Heart left ventricle (tissue), 16 donors: ENCODE data around the gene NUFIP2. TPM values are rescaled to one million over a fixed set of nuclear protein-coding genes. Genes with fewer than 3 reads are reported as not detected.

Source experiments
- ATAC-seq, 4 donors: fragments of 200-7000 bp; cut with Tn5 transposase; one replicate each; pipeline ENCODE4 v1.9.1; 2020 to 2022; ENCODE audit warnings: moderate library complexity in 4 of 4, mild to moderate bottlenecking in 3 of 4, moderate number of reproducible peaks in 1 of 4
- DNase-seq, 5 donors: peaks; one replicate each; pipeline ENCODE4 v3.0.0-alpha.2; 2020
- H3K27ac ChIP-seq, 12 donors: fragments of 200-600 bp; sonication (generic) in 4 of 12; one replicate each; pipeline versions ENCODE4 v1.5.0 to v1.8.0; 2016 to 2022; ENCODE audit warnings: mild to moderate bottlenecking in 2 of 12
- H3K27me3 ChIP-seq, 9 donors: fragments of 200-600 bp; sonication (generic) in 2 of 9; one replicate each; pipeline versions ENCODE4 v1.5.1 to v1.8.0; 2016 to 2022; ENCODE audit warnings: mild to moderate bottlenecking in 3 of 9
- H3K36me3 ChIP-seq, 9 donors: fragments of 200-600 bp; sonication (generic) in 2 of 9; one replicate each; pipeline versions ENCODE4 v1.5.0 to v1.8.0; 2018 to 2022; ENCODE audit warnings: mild to moderate bottlenecking in 2 of 9
- H3K4me1 ChIP-seq, 12 donors: fragments of 200-600 bp; sonication (generic) in 4 of 12; one replicate each; pipeline versions ENCODE4 v1.5.0 to v1.8.0; 2016 to 2022; ENCODE audit warnings: mild to moderate bottlenecking in 3 of 12
- H3K4me3 ChIP-seq, 12 donors: fragments of 200-600 bp; sonication (generic) in 4 of 12; one replicate each; pipeline versions ENCODE4 v1.5.0 to v1.8.0; 2017 to 2022; ENCODE audit warnings: mild to moderate bottlenecking in 9 of 12, moderate library complexity in 4 of 12
- H3K9me3 ChIP-seq, 12 donors: fragments of 200-600 bp; sonication (generic) in 4 of 12; one replicate each; pipeline versions ENCODE4 v1.5.0 to v1.8.0; 2016 to 2022; ENCODE audit warnings: mild to moderate bottlenecking in 1 of 12
- CTCF ChIP-seq, 12 donors: fragments of 200-600 bp; sonication (generic) in 4 of 12; IDR thresholded peaks; one replicate each; pipeline versions ENCODE4 v1.5.0 to v1.8.0; 2018 to 2022; ENCODE audit warnings: antibody characterized with exemption in 12 of 12, mild to moderate bottlenecking in 5 of 12
- POLR2A ChIP-seq, 2 donors: fragments of 450-650 bp; IDR thresholded peaks; one replicate each; pipeline ENCODE4 v1.6.1; 2017; ENCODE audit warnings: antibody characterized with exemption in 2 of 2, mild to moderate bottlenecking in 2 of 2, moderate library complexity in 2 of 2
- WGBS, 4 donors: extraction: QIAGEN DNeasy Blood & Tissue Kit in 2 of 4; methylation state at CpG; one replicate each; pipeline versions ENCODE4 v1.1.5 to v1.1.7; 2013 to 2018; 5-methylcytosine and 5-hydroxymethylcytosine counted together
- intact Hi-C, 10 donors: fragments of 100-400 bp; cut with DNase I; formaldehyde crosslinking; loops; one replicate each; pipeline versions ENCODE4 v1.11.1 to v1.14.2; 2022
- polyA plus RNA-seq, 2 donors: library from polyadenylated mRNA; stranded (reverse); fragments of 200-250 nt; gene quantifications; one replicate each; pipeline ENCODE4 v1.2.3, GENCODE V29; 2013
- total RNA-seq, 9 donors: library from RNA; depleted of rRNA in 2 of 9; stranded (reverse); fragments of >200 nt in 2 of 9; fragmentation: NEBNext Ultra II Directional in 3 of 9; extraction: Animal tissue kit (Norgen Biotek cat#: 25700) in 3 of 9; gene quantifications; one replicate each; pipeline versions ENCODE4 v1.1.0 to v1.2.4, GENCODE V29; 2016 to 2023
- donor health status: ischemic (EF 13 %, LVEDD 7.1; RV severe dilation, severe dysfunction).
- donor health status: healthy with polysubstance abuse.
- donor health status: DM: no; HTN: yes; CAD: no.
- donor health status: DM: no; HTN: no; CAD: no.
- donor health status: ischemic (EF 25% LVEDD 6.9; RV normal size, moderate dysfunction).
- donor health status: ischemic (EF 25% LVEDD 5.7; RV mildly dilated, moderate dysfunction).
- donor health status: healthy.
- donor health status: DM: yes; HTN: yes; CAD: no.
- donor health status: ischemic (EF 35%, LVEDD 5.7; RV mildly dilated, moderate dysfunction).
- donor health status: nonischemic (EF 11% LVEDD 7.7; RV severe dilation, severe dysfunction).
- donor health status: DM: yes; HTN: yes; CAD: no.
- donor health status: PGD.
- donor health status: ischemic (EF 29% LVEDD 5.4; RV normal size, mild dysfunction).
- donor health status: nonischemic (EF 23%, LVEDD 6.1; RV moderate dilation, normal function).

Gene NUFIP2
- total and polyA plus RNA-seq, 11 donors, result 8.4 to 51.5 (median 29.9) TPM

GRCh38 chr17:29253037-29253436 is 40.9 kb downstream of the NUFIP2 start:
- Histone ChIP-seq H3K27me3 (no peaks in the 10 kb centered on the region), H3K27ac (no peak overlapping the region), H3K4me1 (peaks cover 3 to 44% (median 30%) of the 10 kb centered on the region in 12 donors), H3K36me3 (peaks cover 0 to 23% (median 5%) of the 10 kb centered on the region in 9 donors), H3K4me3 (no peak overlapping the region), H3K9me3 (no peaks in the 10 kb centered on the region)
- DNase-seq, result no peak
- ATAC-seq, result no peak
- TF ChIP-seq POLR2A (IDR thresholded peaks at IDR 0.05) (no peak), CTCF (IDR thresholded peaks at IDR 0.05) (no peak)
- 93 to 100% (median 94%) methylated on average over 2 of the region's 2 CpGs for WGBS, 4 donors
- intact Hi-C loops, result loop anchor here in 3 of 10 donors (1.0 to 5.0 kb wide), 2 partner anchors 34 to 38 kb away; no protein-coding TSS in a partner anchor

GRCh38 chr17:29252101-29252791 is 41.7 kb downstream of the NUFIP2 start:
- peaks cover 0 to 22% (median 3%) of the 10 kb centered on the region in 9 donors for H3K36me3 ChIP-seq
- H3K4me1 ChIP-seq, result peaks cover 0 to 36% (median 24%) of the 10 kb centered on the region in 12 donors
- H3K4me3 ChIP-seq, result no peak overlapping the region
- H3K9me3 ChIP-seq, result no peaks in the 10 kb centered on the region
- intact Hi-C loops, result loop anchor here in 2 of 10 donors (5.0 kb wide), 1 partner anchor 35 kb away; no protein-coding TSS in a partner anchor
- no peak for DNase-seq
- H3K27ac ChIP-seq, result no peak overlapping the region
- ATAC-seq, result no peak
- peak in 11 of 12 donors; percentile 1 to 46 (median 31) for TF ChIP-seq CTCF (IDR thresholded peaks at IDR 0.05)
- no peak for TF ChIP-seq POLR2A (IDR thresholded peaks at IDR 0.05)
- 78 to 82% (median 82%) methylated on average over 7 of the region's 7 CpGs for WGBS, 4 donors
- H3K27me3 ChIP-seq, result no peaks in the 10 kb centered on the region

GRCh38 chr17:29251184-29251583 is 42.8 kb downstream of the NUFIP2 start:
- TF ChIP-seq POLR2A (IDR thresholded peaks at IDR 0.05) (no peak), CTCF (IDR thresholded peaks at IDR 0.05) (no peak)
- ATAC-seq (no peak), DNase-seq (no peak)
- Histone ChIP-seq H3K27ac (no peak overlapping the region), H3K27me3 (no peaks in the 10 kb centered on the region), H3K36me3 (peaks cover 0 to 22% (median 3%) of the 10 kb centered on the region in 9 donors), H3K9me3 (no peaks in the 10 kb centered on the region), H3K4me3 (no peak overlapping the region), H3K4me1 (peaks cover 0 to 26% (median 13%) of the 10 kb centered on the region in 12 donors)
- 82 to 84% (median 82%) methylated on average over 2 of the region's 2 CpGs for WGBS, 4 donors
- intact Hi-C loops, result loop anchor here in 2 of 10 donors (5.0 kb wide), 1 partner anchor 36 kb away; no protein-coding TSS in a partner anchor

GRCh38 chr17:29250666-29251065 is 43.3 kb downstream of the NUFIP2 start:
- DNase-seq (no peak), ATAC-seq (no peak)
- Histone ChIP-seq H3K36me3 (peaks cover 0 to 22% (median 3%) of the 10 kb centered on the region in 9 donors), H3K27ac (no peak overlapping the region), H3K27me3 (no peaks in the 10 kb centered on the region), H3K4me3 (no peak overlapping the region), H3K9me3 (no peaks in the 10 kb centered on the region), H3K4me1 (peaks cover 0 to 21% (median 8%) of the 10 kb centered on the region in 12 donors)
- TF ChIP-seq POLR2A (IDR thresholded peaks at IDR 0.05), result no peak
- TF ChIP-seq CTCF (IDR thresholded peaks at IDR 0.05), result no peak
- WGBS, 4 donors, result 83 to 98% (median 93%) methylated on average over 1 of the region's 1 CpG
- intact Hi-C loops, result loop anchor here in 2 of 10 donors (5.0 kb wide), 1 partner anchor 37 kb away; no protein-coding TSS in a partner anchor
